COLO668 (cell line): ENCODE measurements around the gene ITSN2.
"Not testable (repeated sequence)": the region's sequence is repeated elsewhere in the genome, so short reads cannot be mapped to it uniquely, and the experiment has no call there.

Experiments used
- DNase-seq: peaks from one replicate; lab custom pipeline; 2025; ENCODE audit not compliant: unreplicated experiment; lab: John Stamatoyannopoulos, UW

The ITSN2 gene

GRCh38 chr2:24365051-24365450 lies 4.7 kb upstream of the ITSN2 start:
- peak; percentile 46 for DNase-seq

DNA sequence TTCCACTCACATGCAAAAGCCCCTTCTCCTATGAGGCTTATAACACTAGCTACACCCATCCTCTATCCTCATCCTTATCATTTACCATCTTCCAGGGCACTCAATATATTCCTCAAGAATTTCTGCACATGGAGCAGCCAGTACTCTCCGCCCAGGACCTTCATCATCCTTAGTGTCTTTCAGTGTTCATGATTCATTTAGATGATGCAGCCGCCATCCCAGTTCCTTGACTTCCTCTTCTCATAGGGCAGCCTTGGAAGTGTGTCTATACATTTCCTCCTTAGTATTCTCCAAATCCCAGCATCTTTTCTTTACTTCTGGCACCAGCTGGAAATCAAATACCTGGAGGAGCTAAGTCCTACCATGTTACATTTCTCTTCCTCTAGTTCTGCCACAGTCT lies 3.0 kb upstream of the ITSN2 start:
- DNase-seq, result no peak

DNA sequence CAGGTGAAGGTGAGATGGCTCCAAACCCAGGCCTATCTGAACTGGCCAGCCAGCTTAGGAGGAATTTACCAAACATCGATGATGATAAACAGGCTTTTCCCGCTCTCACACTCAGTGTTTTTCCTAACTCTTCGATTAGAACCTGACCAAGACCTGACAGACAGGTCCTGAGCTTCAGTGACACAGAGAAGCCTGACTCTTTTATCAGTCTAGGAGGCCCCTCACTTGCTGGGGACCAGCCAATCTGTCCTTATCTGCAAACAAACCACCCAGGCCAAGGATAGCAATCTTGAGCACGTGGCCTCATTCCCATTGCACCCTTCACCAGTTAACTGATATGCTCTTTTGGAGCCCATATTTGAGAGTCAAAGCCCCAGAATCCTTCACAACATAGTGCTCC lies 1.9 kb upstream of the ITSN2 start:
- no peak for DNase-seq

DNA sequence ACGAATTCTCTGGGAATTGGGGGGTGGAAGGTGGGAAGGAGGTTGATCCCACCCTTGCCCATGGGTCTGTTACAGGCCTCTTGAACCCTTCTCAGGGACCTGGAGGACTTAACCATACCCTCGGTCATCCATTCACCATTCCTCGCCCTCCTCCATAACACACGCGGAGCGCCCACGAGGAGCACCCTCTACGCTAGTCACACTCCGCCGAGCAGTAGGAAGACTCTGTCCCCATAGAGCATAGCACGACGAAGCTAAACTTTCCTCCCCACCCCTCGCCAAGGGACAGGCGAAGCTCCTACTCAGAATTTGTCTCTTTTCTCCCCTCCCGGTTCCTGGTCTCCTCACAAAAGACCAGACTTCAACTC lies 611 bp upstream of the ITSN2 start:
- DNase-seq, result no peak

DNA sequence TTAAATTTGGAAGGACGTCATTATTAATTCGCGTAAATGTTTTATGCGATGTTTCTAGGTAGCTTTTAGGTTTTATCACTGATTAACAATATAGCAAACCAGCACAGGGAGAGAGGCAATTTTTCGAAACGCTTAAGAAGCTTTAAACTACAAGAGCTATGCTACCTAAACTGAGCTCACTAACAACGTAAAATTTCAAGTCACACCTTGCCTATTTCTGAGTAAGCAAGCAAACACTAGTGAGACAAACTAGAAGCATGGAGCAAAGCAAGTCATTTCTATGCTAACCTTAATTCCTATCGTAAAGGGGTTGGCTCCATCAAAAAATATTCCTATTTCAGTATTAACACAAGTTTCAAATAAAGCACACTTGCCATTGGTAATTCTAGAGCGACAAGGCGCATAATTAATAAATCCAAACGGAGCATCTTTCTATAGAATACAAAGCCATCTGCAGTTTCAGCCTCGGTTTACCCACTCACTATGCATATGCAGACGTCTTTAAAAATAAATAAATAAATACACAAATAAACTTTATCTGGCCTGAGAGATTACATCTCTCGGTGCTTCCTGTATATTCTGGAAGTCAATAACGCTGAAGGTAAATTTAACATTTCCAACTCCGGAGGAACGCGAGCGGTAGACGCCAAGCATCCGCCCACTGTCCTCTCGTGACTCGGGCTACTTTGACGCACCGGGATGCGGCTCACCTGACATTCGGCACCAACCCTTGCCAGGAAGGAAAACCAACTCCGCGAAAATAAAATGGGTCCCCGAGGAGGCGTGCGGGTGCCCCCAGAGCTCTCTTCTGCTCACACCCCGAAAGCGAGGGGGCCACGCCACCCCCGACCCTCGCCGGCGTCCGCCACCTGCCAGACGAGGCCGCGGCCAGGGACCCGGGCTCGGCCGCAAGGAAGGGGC lies 947 bp downstream of the ITSN2 start:
- DNase-seq, result peak; percentile 54

GRCh38 chr2:24357767-24358166 lies 2.6 kb downstream of the ITSN2 start:
- DNase-seq, result not testable (repeated sequence)

- DNase-seq, result not testable (repeated sequence)
These were observed 3.2 kb downstream of the ITSN2 start for GRCh38 chr2:24357115-24357514.

DNA sequence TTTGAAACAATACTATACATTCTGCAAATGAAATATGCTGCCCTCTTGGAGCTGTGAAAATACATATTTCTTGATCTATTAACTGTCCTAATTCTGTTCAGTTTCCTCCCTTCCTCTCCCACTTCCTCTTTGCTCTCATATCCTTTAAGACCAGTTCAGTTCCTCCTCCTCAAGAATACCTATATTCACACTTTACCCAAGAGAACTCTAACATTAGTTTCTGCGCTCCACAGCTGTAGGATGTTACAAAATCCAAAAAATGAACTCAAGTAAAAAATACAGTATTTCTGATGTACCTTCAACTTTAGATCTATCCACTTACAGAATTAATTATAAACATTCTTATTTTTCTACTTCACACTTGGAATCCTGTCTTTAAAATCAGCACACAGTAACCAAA lies 5.4 kb downstream of the ITSN2 start:
- no peak for DNase-seq

DNA sequence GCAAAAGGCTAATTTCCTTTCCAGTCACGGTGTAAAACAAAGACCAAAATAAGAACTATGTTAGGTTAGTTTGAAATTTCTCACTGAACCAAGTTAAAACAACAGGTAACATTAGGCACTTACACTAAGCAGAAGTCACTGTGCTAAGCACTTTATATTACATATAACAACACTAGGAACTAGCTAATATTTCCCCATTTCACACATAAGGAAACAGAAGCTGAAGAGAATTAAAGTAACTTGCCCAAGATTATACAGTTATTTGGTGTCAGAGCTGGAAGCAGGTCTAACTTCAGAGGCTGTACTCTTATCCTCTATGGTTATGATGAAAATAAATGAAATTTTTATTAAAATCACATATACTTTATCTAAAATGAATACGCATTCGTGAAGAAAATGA lies 5.9 kb downstream of the ITSN2 start:
- DNase-seq, result no peak

GRCh38 chr2:24353973-24354372 lies 6.4 kb downstream of the ITSN2 start:
- no peak for DNase-seq

- no peak for DNase-seq
These were observed 7.0 kb downstream of the ITSN2 start for GRCh38 chr2:24353364-24353763.

GRCh38 chr2:24352664-24353063 lies 7.7 kb downstream of the ITSN2 start:
- DNase-seq, result no peak

- no peak for DNase-seq
These were observed 8.4 kb downstream of the ITSN2 start for GRCh38 chr2:24351981-24352380.

DNA sequence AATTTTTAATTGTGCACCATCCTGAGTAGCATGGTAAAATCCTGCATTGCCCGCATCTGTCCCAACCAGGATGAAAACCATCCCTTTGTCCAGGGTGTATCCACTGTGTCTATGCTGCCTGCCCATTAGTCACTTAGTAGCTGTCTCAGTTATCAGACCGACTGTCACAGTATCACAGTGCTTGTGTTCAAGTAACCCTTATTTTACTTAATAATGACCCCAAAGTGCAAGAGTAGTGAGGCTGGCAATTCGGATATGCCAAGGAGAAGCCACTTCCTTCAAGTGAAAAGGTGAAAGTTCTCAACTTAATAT lies 8.8 kb downstream of the ITSN2 start:
- no peak for DNase-seq

GRCh38 chr2:24350826-24351626 lies 9.3 kb downstream of the ITSN2 start:
- no peak for DNase-seq

- DNase-seq, result no peak
These were observed 11.2 kb downstream of the ITSN2 start for GRCh38 chr2:24349097-24349496.

- DNase-seq, result no peak
These were observed 14.4 kb downstream of the ITSN2 start for GRCh38 chr2:24345937-24346336.

GRCh38 chr2:24343225-24343882 lies 17.0 kb downstream of the ITSN2 start:
- DNase-seq, result no peak

DNA sequence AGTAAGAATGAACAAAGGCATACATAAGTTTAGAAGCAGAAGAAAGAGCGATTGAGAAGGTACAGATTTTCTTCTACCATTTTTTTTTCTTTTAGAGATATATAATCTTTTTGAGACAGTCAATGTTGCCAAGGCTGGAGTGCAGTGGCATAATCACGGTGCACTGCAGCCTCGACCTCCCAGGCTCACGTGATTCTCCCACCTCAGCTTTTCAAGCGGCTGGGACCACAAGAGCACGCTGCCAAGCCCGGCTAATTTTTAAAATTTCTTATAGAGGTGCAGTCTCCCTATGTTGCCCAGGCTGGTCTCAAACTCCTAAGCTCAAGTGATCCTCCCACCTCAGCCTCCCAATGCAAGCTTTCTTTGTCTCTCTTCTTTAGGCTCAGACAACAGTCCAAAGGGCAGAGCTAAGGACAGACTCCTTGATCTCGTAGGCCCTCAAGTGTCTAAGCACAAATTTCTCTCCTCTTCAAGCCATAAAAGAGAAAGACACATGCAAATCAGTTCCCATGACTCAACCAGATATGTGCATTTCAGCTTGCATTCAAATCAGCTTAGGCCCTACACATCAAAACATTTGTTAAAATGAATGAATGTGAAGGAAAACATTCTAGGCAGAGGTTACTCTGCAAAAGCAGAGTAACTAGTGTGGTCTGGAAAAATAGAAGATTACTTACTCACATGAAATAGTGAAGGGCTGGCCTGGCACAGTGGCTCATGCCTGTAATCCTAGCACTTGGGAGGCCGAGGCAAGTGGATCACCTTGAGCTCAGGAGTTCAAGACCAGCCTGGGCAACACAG lies 18.0 kb downstream of the ITSN2 start:
- no peak for DNase-seq

- DNase-seq, result no peak
These were observed 20.5 kb downstream of the ITSN2 start for GRCh38 chr2:24339856-24340262.

GRCh38 chr2:24339098-24339497 lies 21.2 kb downstream of the ITSN2 start:
- DNase-seq, result not testable (repeated sequence)
